ENCODE data around the gene SPOPL. TPM values are rescaled to one million over a fixed set of nuclear protein-coding genes. Genes with fewer than 3 reads are reported as not detected.

Gene SPOPL
- polyA plus RNA-seq, 1 donor from 2014 or later: 16.4 TPM

DNA sequence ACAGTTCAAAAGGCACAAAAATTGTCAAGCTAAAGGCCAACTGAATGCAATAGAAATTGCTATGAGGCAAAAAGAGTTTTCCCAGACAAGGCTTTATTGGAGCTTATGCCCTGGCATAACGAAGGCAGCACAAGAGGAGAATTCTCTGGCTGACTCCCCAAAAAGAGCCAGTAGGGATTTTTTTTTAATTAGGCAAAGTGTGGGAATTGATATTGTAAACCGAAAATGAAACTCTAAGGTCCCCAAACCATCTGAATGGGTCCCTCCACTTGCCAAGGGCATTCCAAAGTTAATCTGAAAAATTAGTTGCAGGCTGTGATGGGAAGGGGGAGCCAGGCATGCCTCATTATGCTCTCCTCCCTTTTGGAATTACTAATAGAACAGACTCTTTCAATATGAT, 118.9 kb downstream of the SPOPL start:
- no peaks in the 10 kb centered on the region for H3K36me3 ChIP-seq (ENCODE audit: insufficient read depth, low read length)
- no peaks in the 10 kb centered on the region for H4K20me1 ChIP-seq (ENCODE audit: insufficient read depth)
- H3K4me2 ChIP-seq (ENCODE audit: low read length): no peak overlapping the region
- no peak overlapping the region for H3K9ac ChIP-seq (ENCODE audit: low read length)
- no peak for TF ChIP-seq SMC3 (conservative IDR thresholded peaks at IDR 0.05; ENCODE audit: poor library complexity)
- TF ChIP-seq EZH2 (IDR thresholded peaks at IDR 0.05; ENCODE audit: borderline replicate concordance, insufficient read depth, low read length, poor library complexity, severe bottlenecking): no peak
- TF ChIP-seq, protein P1, sequence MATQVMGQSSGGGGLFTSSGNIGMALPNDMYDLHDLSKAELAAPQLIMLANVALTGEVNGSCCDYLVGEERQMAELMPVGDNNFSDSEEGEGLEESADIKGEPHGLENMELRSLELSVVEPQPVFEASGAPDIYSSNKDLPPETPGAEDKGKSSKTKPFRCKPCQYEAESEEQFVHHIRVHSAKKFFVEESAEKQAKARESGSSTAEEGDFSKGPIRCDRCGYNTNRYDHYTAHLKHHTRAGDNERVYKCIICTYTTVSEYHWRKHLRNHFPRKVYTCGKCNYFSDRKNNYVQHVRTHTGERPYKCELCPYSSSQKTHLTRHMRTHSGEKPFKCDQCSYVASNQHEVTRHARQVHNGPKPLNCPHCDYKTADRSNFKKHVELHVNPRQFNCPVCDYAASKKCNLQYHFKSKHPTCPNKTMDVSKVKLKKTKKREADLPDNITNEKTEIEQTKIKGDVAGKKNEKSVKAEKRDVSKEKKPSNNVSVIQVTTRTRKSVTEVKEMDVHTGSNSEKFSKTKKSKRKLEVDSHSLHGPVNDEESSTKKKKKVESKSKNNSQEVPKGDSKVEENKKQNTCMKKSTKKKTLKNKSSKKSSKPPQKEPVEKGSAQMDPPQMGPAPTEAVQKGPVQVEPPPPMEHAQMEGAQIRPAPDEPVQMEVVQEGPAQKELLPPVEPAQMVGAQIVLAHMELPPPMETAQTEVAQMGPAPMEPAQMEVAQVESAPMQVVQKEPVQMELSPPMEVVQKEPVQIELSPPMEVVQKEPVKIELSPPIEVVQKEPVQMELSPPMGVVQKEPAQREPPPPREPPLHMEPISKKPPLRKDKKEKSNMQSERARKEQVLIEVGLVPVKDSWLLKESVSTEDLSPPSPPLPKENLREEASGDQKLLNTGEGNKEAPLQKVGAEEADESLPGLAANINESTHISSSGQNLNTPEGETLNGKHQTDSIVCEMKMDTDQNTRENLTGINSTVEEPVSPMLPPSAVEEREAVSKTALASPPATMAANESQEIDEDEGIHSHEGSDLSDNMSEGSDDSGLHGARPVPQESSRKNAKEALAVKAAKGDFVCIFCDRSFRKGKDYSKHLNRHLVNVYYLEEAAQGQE (IDR thresholded peaks at IDR 0.05; ENCODE audit: borderline replicate concordance): no peak
- no peak for TF ChIP-seq POLR2AphosphoS5 (IDR thresholded peaks at IDR 0.05)
- TF ChIP-seq RAD21 (conservative IDR thresholded peaks at IDR 0.05): no peak
- no peak for TF ChIP-seq TAF1 (IDR thresholded peaks at IDR 0.05; ENCODE audit: low read depth)
- no peak for TF ChIP-seq CTCF (IDR thresholded peaks at IDR 0.05; ENCODE audit: poor library complexity, severe bottlenecking)
- no peak overlapping the region for H3K27ac ChIP-seq (ENCODE audit: low read length)
- H3K9me2 ChIP-seq (ENCODE audit: insufficient read depth, low read length): no peaks in the 10 kb centered on the region
- H3K27me3 ChIP-seq (ENCODE audit: insufficient read depth, low read depth, low read length): no peaks in the 10 kb centered on the region
- H3K9me3 ChIP-seq (ENCODE audit: low read length): no peaks in the 10 kb centered on the region
- H3K4me3 ChIP-seq (ENCODE audit: low read length): no peak overlapping the region
- no peaks in the 10 kb centered on the region for H3K79me2 ChIP-seq (replicated peaks; ENCODE audit: insufficient read depth, low read length)
- H3F3A ChIP-seq (ENCODE audit: insufficient read depth, low read length, poor library complexity, severe bottlenecking): no peaks in the 10 kb centered on the region
- H2AFZ ChIP-seq (ENCODE audit: low read depth, low read length): no peak overlapping the region

DNA sequence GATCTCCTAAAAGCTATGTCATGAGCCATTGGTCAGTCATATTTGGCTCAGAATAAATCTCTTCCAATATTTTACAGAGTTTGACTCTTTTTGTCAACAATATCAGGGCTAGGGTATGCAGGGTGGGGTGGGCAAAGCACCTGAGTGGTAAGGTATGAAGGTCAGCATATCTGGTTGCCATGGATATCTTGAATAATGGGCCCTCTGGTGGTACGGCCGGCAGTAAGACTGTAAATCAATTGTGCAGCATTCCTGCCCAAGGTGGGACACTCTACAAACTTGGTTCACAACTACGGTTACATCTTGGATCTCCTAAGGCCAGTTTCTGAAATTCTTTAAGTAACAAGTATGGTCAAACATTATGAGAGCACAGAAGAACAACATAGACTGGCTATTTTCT, 119.6 kb downstream of the SPOPL start:
- no peaks in the 10 kb centered on the region for H3K9me3 ChIP-seq (ENCODE audit: low read length)
- H3K36me3 ChIP-seq (ENCODE audit: insufficient read depth, low read length): no peaks in the 10 kb centered on the region
- H3K4me2 ChIP-seq (ENCODE audit: low read length): no peak overlapping the region
- no peaks in the 10 kb centered on the region for H3F3A ChIP-seq (ENCODE audit: insufficient read depth, low read length, poor library complexity, severe bottlenecking)
- no peak overlapping the region for H3K4me3 ChIP-seq (ENCODE audit: low read length)
- no peaks in the 10 kb centered on the region for H3K9me2 ChIP-seq (ENCODE audit: insufficient read depth, low read length)
- no peaks in the 10 kb centered on the region for H3K27me3 ChIP-seq (ENCODE audit: insufficient read depth, low read depth, low read length)
- H4K20me1 ChIP-seq (ENCODE audit: insufficient read depth): no peaks in the 10 kb centered on the region
- no peak overlapping the region for H2AFZ ChIP-seq (ENCODE audit: low read depth, low read length)
- H3K27ac ChIP-seq (ENCODE audit: low read length): no peak overlapping the region
- H3K79me2 ChIP-seq (replicated peaks; ENCODE audit: insufficient read depth, low read length): no peaks in the 10 kb centered on the region
- H3K9ac ChIP-seq (ENCODE audit: low read length): no peak overlapping the region
- no peak for TF ChIP-seq MXI1 (conservative IDR thresholded peaks at IDR 0.05; ENCODE audit: poor library complexity, severe bottlenecking)
- no peak for TF ChIP-seq EP300 (conservative IDR thresholded peaks at IDR 0.05; ENCODE audit: poor library complexity, severe bottlenecking)
- TF ChIP-seq SMC3 (conservative IDR thresholded peaks at IDR 0.05; ENCODE audit: poor library complexity): no peak
- TF ChIP-seq RAD21 (conservative IDR thresholded peaks at IDR 0.05): no peak
- TF ChIP-seq, protein P1 (IDR thresholded peaks at IDR 0.05; ENCODE audit: borderline replicate concordance): no peak
- TF ChIP-seq POLR2AphosphoS5 (IDR thresholded peaks at IDR 0.05): no peak
- TF ChIP-seq EZH2 (IDR thresholded peaks at IDR 0.05; ENCODE audit: borderline replicate concordance, insufficient read depth, low read length, poor library complexity, severe bottlenecking): no peak
